NCI-H2227 (cell line): ENCODE data around the gene TBCE.

Experiments
- DNase-seq: peaks from one replicate; lab custom pipeline; 2025; ENCODE audit not compliant: unreplicated experiment; lab: John Stamatoyannopoulos, UW

The TBCE gene

GRCh38 chr1:235408503-235408960, 41.3 kb downstream of the TBCE start:
- no peak for DNase-seq

- DNase-seq = peak; percentile 25
Measured at GRCh38 chr1:235409042-235409820, 42.0 kb downstream of the TBCE start.

DNA sequence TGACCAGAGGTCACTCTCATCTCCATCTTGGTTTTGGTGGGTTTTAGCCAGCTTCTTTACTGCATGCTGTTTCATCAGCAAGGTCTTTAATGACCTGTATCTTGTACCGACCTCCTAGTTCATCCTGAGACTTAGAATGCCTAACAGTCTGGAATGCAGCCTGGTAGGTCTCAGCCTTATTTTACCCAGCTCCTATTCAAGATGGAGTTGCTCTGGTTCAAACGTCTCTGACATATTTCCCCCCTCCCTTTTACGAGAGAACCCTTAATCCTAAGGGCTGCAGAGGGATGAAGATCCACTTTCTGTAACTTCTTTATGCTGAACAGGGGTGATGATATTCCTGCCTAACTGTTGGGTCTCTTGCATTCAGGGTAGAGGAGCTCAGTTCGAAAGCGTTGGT, 43.2 kb downstream of the TBCE start:
- no peak for DNase-seq

- DNase-seq = no peak
Measured at GRCh38 chr1:235411489-235412486, 44.6 kb downstream of the TBCE start.

DNA sequence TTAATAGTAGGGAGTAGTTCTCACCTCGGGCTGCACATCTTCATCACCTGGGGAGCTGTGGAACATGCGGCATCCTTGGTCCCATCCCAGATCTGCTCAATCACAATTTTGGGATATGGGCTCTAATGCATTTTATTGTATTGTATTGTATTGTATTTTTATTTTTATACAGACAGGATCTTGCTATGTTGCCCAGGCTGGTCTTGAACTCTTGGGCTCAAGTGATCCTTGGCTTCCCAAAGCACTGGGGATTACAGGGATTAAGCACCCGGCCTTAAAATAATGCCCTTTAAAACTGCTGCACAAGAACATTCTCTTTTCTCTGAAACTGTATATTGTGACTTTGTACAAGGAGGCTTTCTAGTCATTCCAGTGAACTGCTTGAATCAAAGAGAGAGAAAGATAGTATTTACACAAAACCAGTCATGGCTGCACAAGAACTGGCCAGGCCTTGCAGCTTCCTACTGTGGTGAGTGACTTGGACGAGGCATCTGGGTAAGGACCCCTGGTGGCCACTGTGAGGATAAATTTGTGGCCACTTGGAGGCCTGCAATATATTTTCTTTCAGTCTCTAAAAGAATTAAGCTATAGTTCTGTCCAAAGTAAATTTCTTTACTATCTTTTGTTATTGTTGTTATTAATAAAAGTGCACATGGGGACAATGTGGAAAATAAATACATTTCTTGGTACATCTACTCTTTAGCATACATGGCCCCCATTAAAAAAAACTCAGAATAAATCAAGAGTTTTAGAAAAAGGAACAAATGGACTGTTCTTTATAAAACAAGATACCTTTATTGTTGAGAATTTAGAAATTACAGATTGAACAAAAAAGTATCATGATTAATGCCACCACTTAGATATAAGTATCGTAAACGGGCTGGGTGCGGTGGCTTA, 48.0 kb downstream of the TBCE start:
- DNase-seq = peak; percentile 77

DNA sequence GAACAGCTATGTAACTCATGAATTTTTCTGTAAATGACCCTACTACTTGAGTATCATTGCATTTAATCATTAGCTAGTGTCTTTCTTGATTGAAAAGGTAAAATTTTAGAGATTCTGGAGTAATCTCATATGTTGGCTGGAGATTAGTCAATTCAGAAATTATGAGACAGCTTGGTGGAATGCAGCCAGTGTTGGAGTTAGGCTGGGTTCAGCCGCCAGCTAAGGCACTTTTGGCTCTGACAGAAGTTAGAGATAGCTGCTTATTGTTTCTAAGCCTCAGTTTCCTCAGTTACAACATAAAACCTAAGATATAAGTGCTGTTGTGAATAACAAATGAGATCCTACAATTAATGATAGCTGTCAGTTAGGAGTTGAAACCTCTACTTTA, 49.4 kb downstream of the TBCE start:
- no peak for DNase-seq

GRCh38 chr1:235417086-235417697, 50.0 kb downstream of the TBCE start:
- DNase-seq = peak; percentile 61

GRCh38 chr1:235421751-235422150, 54.5 kb downstream of the TBCE start:
- DNase-seq = no peak

DNA sequence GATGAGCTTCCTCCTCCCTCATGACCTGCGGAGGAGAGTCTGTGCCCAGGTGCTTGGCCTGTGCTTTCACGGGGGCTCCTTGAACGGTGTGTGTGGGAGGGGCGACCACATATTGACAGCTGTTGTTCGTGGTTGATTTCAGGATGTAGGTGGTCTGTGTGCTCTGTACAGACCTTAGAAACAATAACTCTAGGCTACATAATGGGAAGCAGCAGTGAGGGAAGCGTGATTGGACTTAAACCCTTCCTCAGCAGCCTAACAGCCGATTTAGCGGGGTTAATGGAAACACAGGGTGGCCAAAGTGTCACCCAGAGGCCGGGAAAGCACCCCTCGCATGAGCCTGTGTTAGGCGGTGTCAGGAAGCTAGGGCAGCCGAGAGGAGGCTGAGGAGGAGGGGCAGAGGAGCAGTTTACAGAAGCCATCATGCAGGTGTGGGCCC, 56.0 kb downstream of the TBCE start:
- DNase-seq = no peak

DNA sequence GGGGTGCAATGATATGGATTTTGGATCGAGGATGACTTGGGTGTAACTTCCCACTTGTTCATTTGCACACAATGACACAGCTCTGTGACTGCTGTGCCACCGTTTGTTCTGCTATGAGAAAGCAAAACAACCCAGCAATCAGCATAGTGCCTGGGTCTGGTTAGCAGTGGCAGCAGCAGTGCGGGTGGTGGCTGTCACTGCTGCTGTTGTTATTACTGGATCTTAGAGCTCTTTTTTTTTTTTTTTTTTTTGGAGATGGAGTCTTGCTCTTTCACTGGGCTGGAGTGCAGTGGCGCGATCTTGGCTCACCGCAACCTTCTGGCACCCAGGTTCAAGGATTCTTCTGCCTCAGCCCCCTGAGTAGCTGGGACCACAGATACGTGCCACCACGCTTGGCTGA, 56.9 kb downstream of the TBCE start:
- no peak for DNase-seq

DNA sequence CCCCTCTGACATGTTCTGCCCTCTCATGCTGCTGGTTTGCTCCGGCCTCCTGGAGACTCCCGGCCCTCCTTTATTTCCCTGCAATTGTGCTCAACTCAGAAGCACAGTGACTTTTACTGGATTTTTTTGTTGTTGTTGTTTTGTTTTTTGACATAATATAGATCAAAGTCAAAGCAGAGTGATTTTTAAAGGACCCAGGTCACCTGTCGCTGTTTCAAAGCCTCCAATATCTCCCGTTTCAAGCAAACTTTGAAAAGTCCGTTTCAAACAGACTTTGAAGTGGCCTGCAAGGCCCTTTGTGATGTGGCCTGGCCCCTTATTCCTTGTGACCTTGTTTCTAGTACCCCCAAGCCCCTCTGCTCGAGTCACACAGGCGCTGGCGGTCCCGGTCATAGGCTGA, 58.1 kb downstream of the TBCE start:
- no peak for DNase-seq

- no peak for DNase-seq
Measured at GRCh38 chr1:235426143-235426542, 58.9 kb downstream of the TBCE start.

DNA sequence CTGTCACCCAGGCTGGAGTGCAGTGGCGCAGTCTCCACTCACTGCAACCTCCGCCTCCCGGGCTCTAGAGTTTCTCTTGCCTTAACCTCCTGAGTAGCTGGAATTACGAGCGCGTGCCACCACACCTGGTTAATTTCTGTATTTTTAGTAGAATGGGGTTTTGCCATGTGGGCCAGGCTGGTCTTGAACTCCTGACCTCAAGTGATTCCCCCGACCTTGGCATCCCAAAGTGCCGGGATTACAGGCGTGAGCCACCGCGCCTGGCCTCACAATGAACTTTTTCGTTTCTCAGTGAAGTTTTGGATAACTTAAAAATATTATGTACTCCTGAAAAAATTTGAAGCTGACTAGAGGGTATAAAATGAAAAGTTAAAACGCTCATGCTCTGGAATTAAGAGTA, 59.5 kb downstream of the TBCE start:
- no peak for DNase-seq

DNA sequence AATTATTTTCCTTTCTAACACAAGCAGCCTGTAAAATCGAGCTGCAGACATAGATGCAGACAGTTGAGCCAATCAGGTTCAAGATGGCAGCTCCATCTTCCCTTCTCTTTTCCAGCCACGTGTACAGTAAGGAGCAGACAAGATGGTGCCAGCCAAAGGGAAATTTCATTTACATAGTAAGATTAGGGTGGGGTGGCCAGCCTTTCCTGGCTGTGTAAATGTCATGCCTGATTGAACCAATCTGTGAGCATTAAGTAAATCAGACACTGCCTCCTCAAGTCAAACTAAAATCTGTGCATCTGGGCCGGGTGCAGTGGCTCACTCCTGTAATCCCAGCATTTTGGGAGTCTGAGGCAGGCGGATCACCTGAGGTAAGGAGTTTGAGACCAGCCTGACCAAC, 60.2 kb downstream of the TBCE start:
- no peak for DNase-seq

DNA sequence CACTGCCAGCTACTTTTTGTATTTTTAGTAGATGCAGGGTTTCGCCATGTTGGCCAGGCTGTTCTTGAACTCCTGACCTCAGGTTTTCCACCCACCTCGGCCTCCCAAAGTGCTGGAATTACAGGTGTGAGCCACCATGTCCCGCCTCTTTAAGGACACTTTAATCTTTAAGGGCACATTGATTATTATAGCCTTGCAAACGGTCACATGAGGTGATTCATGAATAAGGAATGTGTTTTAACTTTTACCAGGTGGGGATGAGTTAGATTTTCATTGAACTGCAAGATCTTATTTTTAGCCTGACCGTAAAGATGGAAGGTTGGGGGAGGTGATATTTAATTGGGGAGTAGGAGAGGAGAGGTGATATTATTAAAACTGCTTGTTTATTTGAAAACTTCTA, 61.9 kb downstream of the TBCE start:
- DNase-seq = no peak

DNA sequence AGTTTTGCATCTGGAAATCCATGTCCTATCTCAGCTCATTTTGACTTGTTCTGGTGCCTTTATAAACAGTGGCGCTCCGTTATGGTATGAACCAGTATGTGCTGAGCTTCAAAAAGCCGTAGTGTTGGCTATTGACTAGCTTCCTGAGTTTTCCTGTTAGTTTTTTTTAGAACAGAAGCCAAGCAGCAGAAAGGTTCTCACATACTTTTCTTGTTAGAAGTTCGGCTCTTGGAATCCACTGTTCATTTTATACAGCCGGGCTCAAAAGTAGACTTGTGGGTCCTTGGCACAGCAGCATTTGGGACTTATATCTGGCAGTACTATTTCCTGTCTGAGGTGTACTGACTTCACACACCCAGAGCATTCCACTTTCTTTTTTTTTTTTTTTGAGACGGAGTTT, 63.8 kb downstream of the TBCE start:
- DNase-seq = no peak

DNA sequence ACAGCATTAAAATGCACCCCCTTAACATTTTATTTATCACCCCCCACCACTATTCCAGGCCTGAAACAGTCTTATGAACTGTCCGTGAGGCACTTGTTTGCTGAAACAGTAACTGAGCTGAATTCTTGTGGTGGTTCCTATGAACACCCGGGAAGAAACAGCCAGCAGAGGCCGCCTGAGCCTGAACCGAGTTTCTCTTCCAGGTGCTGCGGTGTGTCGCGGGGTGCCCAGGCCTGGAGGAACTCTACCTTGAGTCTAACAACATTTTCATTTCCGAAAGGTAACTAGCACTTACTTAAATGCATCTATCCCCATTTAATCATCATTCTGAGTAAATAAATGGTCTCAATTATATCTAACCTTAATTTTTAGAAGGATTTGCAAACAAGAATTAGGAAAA, 66.8 kb downstream of the TBCE start:
- no peak for DNase-seq

DNA sequence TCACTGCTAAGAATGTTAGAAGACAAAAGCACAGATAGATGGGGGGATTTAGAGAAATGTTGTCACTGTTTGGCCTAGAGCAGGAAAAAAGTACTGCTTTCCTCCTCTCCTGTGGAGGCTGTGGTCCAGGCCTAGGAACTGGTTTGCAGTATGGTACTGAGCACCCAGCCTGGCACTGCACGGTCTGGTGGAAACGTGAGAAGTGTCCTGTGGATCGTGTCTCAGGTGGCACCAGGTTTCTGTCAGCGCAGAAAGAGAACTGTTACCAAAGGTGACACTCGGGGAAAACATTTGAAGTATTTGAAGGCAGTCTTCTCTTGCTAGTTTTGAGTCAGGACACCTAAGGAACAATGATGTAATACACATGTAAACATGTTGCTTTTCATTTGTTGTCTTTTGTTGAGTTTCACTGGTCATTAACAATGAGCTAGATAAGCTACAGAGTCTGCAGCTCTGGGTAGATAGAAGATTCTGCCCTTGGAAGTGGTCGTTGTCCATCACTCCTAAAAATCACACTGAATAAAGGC, 74.0 kb downstream of the TBCE start:
- DNase-seq = no peak

- no peak for DNase-seq
Measured at GRCh38 chr1:235442788-235443429, 75.7 kb downstream of the TBCE start.

- no peak for DNase-seq
Measured at GRCh38 chr1:235448616-235449015, 81.4 kb downstream of the TBCE start.
